Endodermal cell (in vitro differentiated cells): ENCODE data around the gene IGFLR1. TPM values are rescaled to one million over a fixed set of nuclear protein-coding genes. Genes with fewer than 3 reads are reported as not detected.

Source experiments
- DNase-seq: peaks from one replicate; pipeline ENCODE4 v3.0.0-alpha.2; 2017
- H3K27ac ChIP-seq: 2 replicates; pipeline ENCODE4 v1.5.1; 2013; ENCODE audit warnings: mild to moderate bottlenecking, low read depth, low read length, moderate library complexity
- H3K27me3 ChIP-seq: 2 replicates; pipeline ENCODE4 v1.6.1; 2013; ENCODE audit warnings: mild to moderate bottlenecking, low read length, moderate library complexity; ENCODE audit not compliant: insufficient read depth, control insufficient read depth, poor library complexity, severe bottlenecking
- H3K36me3 ChIP-seq: 2 replicates; pipeline ENCODE4 v1.7.0; 2013; ENCODE audit warnings: mild to moderate bottlenecking, low read length, moderate library complexity; ENCODE audit not compliant: control insufficient read depth, insufficient read depth
- H3K4me1 ChIP-seq: one replicate; pipeline ENCODE4 v1.7.0; 2013; ENCODE audit warnings: low read length; ENCODE audit not compliant: control insufficient read depth, insufficient read depth
- H3K4me3 ChIP-seq: 2 replicates; pipeline ENCODE4 v1.5.1; 2013; ENCODE audit warnings: mild to moderate bottlenecking, low read length, moderate library complexity
- H3K9ac ChIP-seq: 2 replicates; pipeline ENCODE4 v1.6.1; 2013; ENCODE audit warnings: mild to moderate bottlenecking, low read length, moderate library complexity; ENCODE audit not compliant: poor library complexity, severe bottlenecking; ENCODE audit errors: extremely low read depth
- H3K9me3 ChIP-seq: 2 replicates; pipeline ENCODE4 v1.6.1; 2013; ENCODE audit warnings: mild to moderate bottlenecking, low read length, moderate library complexity; ENCODE audit not compliant: control insufficient read depth
- H3K27ac Mint-ChIP-seq: 2 replicates; pipeline ENCODE4 v1.8.0; 2020; ENCODE audit warnings: mixed read lengths
- H3K27me3 Mint-ChIP-seq: 2 replicates; pipeline ENCODE4 v1.8.0; 2021; ENCODE audit warnings: mild to moderate bottlenecking, mixed read lengths; ENCODE audit not compliant: insufficient read depth
- H3K36me3 Mint-ChIP-seq: 2 replicates; pipeline ENCODE4 v1.8.0; 2020; ENCODE audit warnings: low read depth, mixed read lengths
- H3K4me1 Mint-ChIP-seq: 2 replicates; pipeline ENCODE4 v1.8.0; 2020; ENCODE audit warnings: mixed read lengths
- H3K4me3 Mint-ChIP-seq: 2 replicates; pipeline ENCODE4 v1.8.0; 2020; ENCODE audit warnings: mild to moderate bottlenecking, moderate library complexity, mixed read lengths
- H3K9me3 Mint-ChIP-seq: 2 replicates; pipeline ENCODE4 v1.8.0; 2020; ENCODE audit warnings: mild to moderate bottlenecking, mixed read lengths
- CTCF ChIP-seq: fragments of 200-600 bp; sonication (generic); conservative IDR thresholded peaks from 2 replicates; pipeline ENCODE4 v1.5.0; 2021; ENCODE audit warnings: antibody characterized with exemption, mild to moderate bottlenecking
- WGBS, 2 experiments: methylation state at CpG; one replicate each; pipeline versions ENCODE4 v1.1.5 to v1.1.7; 2013; ENCODE audit warnings: missing lambda C conversion rate in 2 of 2, mixed read lengths in 1 of 2; ENCODE audit not compliant: insufficient coverage in 1 of 2, insufficient read length in 1 of 2; 5-methylcytosine and 5-hydroxymethylcytosine counted together
- total RNA-seq, 2 donors: library from RNA; stranded (reverse); fragmentation: NEBNext Ultra II Directional in 1 of 2; extraction: Animal tissue kit (Norgen Biotek cat#: 25700) in 1 of 2; gene quantifications; 2 replicates in 1 of 2; 3 replicates in 1 of 2; pipeline ENCODE4 v1.2.1, GENCODE V29; 2021

The IGFLR1 gene
- total RNA-seq, 2 donors from 2014 or later, result 4.6 to 7.1 TPM

GRCh38 chr19:35734273-35734672 lies 8.0 kb downstream of the IGFLR1 start:
- no peak overlapping the region for H3K9ac ChIP-seq
- H3K9me3 ChIP-seq, result no peaks in the 10 kb centered on the region
- DNase-seq, result no peak
- no peaks in the 10 kb centered on the region for H3K4me1 ChIP-seq
- H3K4me3 Mint-ChIP-seq, result no peak overlapping the region
- WGBS, 2 experiments, result 95 to 97% methylated on average over 8 of the region's 8 CpGs
- no peak overlapping the region for H3K27ac Mint-ChIP-seq
- TF ChIP-seq CTCF, result no peak
- H3K27me3 ChIP-seq, result no peaks in the 10 kb centered on the region
- peaks cover 76% of the 10 kb centered on the region for H3K36me3 ChIP-seq
- no peak overlapping the region for H3K4me3 ChIP-seq
- no peak overlapping the region for H3K27ac ChIP-seq
- H3K36me3 Mint-ChIP-seq, result peaks cover 69% of the 10 kb centered on the region
- H3K9me3 Mint-ChIP-seq, result no peaks in the 10 kb centered on the region
- H3K4me1 Mint-ChIP-seq, result no peaks in the 10 kb centered on the region
- H3K27me3 Mint-ChIP-seq, result no peaks in the 10 kb centered on the region

- no peak overlapping the region for H3K4me3 Mint-ChIP-seq
- H3K9me3 Mint-ChIP-seq, result no peaks in the 10 kb centered on the region
- no peak for DNase-seq
- H3K27me3 ChIP-seq, result no peaks in the 10 kb centered on the region
- peaks cover 75% of the 10 kb centered on the region for H3K36me3 ChIP-seq
- H3K36me3 Mint-ChIP-seq, result peaks cover 73% of the 10 kb centered on the region
- no peak for TF ChIP-seq CTCF
- H3K27ac ChIP-seq, result no peak overlapping the region
- 97 to 98% methylated on average over 15 to 32 of the region's 35 CpGs for WGBS, 2 experiments
- no peaks in the 10 kb centered on the region for H3K9me3 ChIP-seq
- H3K4me1 ChIP-seq, result no peaks in the 10 kb centered on the region
- no peak overlapping the region for H3K27ac Mint-ChIP-seq
- H3K4me1 Mint-ChIP-seq, result no peaks in the 10 kb centered on the region
- H3K27me3 Mint-ChIP-seq, result no peaks in the 10 kb centered on the region
- no peak overlapping the region for H3K9ac ChIP-seq
- no peak overlapping the region for H3K4me3 ChIP-seq
These were observed 8.8 kb downstream of the IGFLR1 start for GRCh38 chr19:35733180-35734125.

- DNase-seq, result no peak
- Histone ChIP-seq H3K27ac (no peak overlapping the region), H3K9me3 (no peaks in the 10 kb centered on the region), H3K27me3 (no peaks in the 10 kb centered on the region), H3K4me3 (no peak overlapping the region), H3K9ac (no peak overlapping the region), H3K36me3 (peaks cover 72% of the 10 kb centered on the region), H3K4me1 (no peaks in the 10 kb centered on the region)
- Mint-ChIP-seq H3K4me3 (no peak overlapping the region), H3K9me3 (no peaks in the 10 kb centered on the region), H3K27ac (no peak overlapping the region), H3K4me1 (no peaks in the 10 kb centered on the region), H3K27me3 (no peaks in the 10 kb centered on the region), H3K36me3 (peaks cover 73% of the 10 kb centered on the region)
- 92 to 95% methylated on average over 13 to 24 of the region's 25 CpGs for WGBS, 2 experiments
- no peak for TF ChIP-seq CTCF
These were observed 9.6 kb downstream of the IGFLR1 start for GRCh38 chr19:35732540-35733179.
